ENCODE data around the gene TTC39C.

GRCh38 chr18:24180048-24180447 lies 165.5 kb downstream of the TTC39C start:
- TF ChIP-seq MAX (IDR thresholded peaks at IDR 0.05; ENCODE audit: insufficient read depth, insufficient read length), result no peak
- no peak for TF ChIP-seq EZH2 (IDR thresholded peaks at IDR 0.05; ENCODE audit: borderline replicate concordance, low read depth, low read length, severe bottlenecking)
- no peak for TF ChIP-seq POLR2A (IDR thresholded peaks at IDR 0.05; ENCODE audit: low read depth, low read length)
- no peak for TF ChIP-seq CTCF (IDR thresholded peaks at IDR 0.05; ENCODE audit: extremely low read depth in 1 of 2, insufficient read depth in 1 of 2, low read depth in 1 of 2, low read length in 2 of 2)
- no peak for TF ChIP-seq MYC (IDR thresholded peaks at IDR 0.05; ENCODE audit: low read depth, low read length)
- TF ChIP-seq FOS (IDR thresholded peaks at IDR 0.05; ENCODE audit: borderline replicate concordance, insufficient read depth, low read length), result no peak
- TF ChIP-seq POLR2AphosphoS5 (IDR thresholded peaks at IDR 0.05; ENCODE audit: insufficient read depth, low read depth, low read length), result no peak
